ENCODE results near the gene GTPBP6.
"Not testable (repeated sequence)": the region's sequence is repeated elsewhere in the genome, so short reads cannot be mapped to it uniquely, and the experiment has no call there.

GTPBP6 gene

DNA sequence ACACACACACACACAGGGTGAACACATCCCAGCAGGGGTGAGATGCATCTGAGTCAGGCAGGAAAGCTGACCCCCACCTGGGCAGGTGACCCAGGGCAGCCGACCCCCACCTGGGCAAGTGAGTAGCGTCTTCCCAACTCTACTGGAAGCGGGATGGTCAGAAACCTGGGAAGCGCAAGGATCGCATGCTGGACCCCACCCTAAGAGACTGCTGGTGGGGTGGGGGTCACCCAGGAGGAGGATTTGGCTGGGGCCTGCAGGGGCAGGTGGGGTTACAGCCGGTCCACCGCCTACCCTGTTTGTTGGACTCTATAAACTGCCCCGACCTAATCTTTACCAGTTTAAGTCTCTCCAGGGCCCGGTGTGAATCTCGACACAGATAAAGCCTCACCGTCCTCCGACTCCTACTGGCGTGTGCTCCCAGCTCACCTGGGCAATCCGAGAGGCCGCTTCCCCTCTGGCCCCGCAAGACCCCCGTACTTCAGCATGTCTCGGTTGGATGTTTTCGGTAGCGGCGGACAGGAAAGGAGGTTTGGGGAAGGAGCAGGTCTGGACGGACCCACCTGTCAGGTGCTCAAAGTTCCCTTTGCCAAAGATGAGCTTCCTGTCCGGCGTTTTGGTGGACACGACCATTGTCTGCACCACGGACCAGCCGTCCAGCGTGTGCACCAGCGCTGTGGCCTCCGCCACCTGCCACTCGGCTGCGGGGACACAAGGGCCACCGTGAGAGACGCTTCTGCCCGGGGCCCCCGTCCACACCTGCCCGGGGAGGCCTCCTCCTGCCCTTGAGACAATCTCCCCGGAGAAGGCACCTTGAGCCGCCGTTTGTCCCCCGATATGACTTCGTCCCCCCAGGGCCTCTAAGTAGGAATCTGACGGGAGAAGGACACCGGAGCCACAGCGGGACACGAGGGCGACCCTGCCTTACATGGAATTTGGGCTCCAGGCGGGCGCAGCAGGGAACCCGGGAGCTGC, 2.0 kb downstream of the GTPBP6 start:
- no peak for DNase-seq (ENCODE audit: low read depth)

DNA sequence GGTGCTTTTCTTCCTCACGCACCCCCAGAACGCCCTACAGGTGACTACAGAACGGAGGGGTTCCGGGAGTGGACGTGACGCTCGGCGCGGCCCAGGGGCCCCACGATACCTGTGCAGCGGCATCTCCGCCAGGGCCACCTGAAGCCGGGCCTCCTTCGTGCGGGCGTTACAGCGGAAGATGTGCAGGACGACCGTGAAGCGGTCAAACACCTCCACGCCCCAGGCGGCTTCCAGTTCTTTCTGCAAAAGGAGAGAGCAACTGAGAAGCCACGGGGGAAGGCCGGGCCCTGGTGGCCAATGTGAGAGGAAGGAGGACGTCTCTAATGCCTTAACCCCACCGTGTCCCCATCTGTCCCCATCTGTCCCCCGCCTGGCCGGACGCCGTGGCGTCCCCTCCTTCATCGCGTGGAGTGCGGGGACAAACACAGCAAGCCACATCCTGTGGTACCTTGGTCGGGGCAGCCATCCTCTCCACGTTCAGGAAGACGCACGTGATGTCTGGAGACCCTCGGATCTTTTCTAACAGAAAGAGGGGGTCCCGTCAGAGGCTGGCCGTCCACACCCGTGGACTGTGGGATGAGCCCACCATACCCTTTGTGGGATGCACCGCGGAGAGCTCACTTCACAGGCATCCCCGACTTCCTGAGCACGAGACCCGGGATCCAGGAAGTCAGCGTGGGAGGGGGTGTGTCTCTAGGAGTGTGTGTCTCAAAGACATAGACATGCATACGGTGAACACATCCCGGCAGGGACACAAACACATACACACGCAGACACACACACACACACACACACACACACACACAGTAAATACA, 3.6 kb downstream of the GTPBP6 start:
- no peak for DNase-seq (ENCODE audit: low read depth)

DNA sequence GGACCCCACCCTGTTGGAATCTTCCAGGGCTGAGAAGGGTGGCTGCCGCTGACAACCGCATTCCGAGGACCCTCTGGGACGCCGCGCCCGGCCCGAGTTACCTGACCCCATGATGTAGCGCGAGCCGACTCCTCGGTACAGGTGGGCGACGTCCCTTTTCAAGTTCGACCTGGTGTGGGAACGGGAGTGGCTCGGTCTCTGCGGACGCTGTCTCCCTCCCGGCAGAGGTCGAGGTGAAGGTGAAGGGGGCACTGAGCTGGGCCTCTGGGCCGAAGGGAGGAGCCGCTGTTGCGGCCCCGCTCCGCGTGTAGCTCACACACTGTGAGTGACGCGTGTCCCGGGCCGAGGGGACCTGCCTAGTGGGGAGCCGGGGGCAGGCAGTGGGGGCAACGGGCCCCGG, 4.5 kb downstream of the GTPBP6 start:
- DNase-seq (ENCODE audit: low read depth): no peak

DNA sequence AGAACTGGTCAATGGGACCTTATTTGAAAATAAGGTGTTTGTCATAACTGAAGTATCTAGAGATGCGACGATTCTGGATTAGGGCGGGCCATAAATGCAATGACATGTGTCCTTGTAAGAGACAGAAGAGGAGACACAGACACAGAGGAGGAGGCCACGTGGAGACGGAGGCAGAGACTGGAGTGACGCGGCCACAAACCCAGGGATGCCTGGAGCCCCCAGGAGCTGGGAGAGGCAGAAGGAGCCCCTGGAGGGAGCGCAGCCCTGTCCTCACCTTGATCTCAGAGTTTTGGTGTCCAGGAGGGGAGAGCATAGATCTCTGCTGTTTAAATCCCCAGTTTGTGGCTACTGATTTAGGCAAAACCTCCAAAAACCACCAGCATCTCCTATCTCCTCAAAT, 5.0 kb downstream of the GTPBP6 start:
- DNase-seq (ENCODE audit: low read depth): no peak

DNA sequence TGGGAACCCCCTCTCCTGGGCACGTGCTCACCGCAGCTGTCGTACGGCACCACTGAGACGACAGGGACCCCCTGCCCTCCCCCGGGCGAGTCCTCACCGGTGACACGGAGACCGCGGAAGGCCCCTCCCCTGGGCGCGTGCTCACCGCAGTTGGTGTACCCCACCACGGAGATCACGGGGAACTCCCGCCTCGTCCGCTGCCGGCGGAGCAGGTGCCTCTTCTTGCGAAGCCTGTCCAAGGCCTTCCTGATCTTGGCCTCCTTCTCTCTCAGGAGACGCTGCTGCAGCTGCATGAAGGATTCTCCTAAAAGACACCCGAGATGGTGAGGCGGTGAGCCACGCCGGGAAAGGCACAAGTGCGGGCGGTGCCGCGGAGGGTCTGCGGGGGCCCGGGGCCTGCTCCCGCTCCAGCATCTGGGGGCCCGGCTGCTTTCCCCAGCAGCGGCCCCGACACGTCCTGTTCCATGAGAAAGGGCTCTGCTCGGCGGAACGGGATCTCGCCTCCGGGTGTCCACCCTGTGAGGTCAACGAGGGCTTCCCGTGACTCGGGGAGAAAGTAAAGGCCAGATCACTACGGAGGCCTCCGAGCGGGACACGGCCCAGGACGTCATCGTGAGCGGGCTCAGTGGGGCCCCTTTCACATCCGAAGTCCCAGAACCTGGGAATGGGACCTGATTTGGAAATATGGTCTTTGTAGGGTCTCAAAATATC, 5.8 kb downstream of the GTPBP6 start:
- DNase-seq (ENCODE audit: low read depth): no peak

DNA sequence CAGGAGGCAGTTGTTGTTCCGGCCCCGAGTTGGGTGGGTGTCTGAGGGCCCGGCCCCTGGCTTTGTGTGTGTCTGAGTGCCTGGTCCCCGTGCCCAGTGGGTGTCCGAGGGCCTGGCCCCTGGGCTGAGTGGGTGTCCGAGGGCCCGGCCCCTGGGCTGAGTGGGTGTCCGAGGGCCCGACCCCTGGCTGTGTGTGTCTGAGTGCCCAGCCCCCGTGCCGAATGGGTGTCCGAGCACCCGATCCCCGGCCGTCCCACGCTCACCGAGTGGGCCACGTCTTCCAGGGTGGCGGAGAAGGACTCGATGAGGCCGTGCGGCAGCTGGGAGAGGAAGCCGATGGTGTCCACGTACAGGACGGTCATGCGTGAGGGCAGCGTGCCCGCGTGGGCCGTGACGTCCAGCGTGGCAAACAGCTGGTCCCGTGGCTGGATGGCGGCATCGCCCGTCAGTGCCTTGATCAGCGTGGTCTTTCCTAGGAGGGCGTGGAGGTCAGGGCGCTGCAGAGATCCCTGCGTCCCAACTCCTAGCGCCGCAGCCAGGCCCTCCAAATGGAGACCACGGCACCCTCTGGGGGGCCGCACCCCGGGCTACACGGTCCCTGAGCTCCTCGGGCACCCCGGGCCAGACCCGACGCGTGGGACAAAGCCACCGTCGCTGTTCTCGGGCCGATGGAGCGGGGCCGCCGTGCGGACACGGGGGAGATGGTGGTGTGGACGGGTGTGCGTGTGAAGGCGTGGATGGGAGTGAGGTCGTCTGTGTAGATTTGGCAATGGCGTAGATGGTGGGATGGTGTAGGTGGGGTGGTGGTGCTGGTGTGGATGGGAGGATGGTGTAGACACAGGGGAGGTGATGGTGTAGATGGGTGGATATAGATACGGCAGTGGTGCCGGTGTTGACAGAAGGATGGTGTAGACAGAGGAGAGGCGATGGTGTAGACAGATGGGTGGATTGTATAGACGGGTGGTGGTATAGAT, 7.2 kb downstream of the GTPBP6 start:
- DNase-seq (ENCODE audit: low read depth): no peak

DNA sequence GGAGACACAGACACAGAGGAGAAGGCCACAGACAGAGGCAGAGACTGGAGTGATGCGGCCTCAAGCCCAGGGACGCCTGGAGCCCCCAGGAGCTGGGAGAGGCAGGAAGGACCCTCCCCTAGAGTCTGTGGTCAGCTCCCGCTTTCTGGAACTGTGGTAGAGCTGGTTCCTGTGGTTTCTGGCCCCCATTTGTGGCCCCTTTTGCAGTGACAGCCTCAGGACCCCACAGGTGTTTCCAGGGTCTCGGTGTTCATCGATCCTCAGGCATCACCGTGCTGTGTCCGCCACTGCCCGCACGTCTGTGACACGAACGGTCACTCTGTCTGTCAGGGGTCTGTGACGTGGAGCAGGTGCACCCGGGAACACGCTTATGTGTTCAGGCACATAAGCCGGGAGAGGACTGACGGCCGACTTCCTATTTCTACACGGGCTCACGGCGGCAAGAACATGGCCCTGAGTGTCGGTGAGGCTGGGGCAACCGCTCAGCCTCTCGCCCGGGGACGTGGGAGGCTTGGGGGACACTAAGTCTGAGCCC, 7.9 kb downstream of the GTPBP6 start:
- no peak for DNase-seq (ENCODE audit: low read depth)

DNA sequence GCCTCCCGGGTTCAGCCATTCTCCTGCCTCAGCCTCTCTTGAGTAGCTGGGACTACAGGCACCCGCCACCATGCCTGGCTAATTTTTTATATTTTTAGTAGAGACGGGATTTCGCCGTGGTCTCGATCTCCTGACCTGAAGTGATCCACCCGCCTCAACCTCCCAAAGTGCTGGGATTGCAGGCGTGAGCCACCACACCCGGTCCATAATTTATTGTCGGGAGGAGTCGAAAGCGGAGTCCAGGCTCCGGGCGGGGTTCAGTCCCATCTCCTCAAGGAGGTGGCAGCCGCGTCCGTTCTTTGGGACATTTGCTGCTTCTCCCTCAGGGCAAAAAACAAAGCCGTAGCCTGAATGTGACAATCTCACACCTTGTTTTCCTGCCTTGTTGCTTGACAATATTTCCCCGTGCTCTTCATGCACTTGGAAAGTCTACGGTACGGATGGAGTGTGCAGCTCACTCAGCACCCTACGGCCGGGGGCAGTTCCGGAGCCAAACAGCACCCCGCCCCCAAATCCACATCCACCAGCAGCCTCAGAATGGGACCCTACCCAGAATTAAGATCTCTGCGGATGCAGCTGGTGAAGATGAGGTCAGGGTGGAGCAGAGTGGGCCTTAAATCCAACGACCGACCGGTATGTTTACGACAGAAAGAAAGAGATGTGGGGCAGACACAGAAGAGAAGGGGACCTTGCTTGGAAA, 9.6 kb downstream of the GTPBP6 start:
- DNase-seq (ENCODE audit: low read depth): no peak

DNA sequence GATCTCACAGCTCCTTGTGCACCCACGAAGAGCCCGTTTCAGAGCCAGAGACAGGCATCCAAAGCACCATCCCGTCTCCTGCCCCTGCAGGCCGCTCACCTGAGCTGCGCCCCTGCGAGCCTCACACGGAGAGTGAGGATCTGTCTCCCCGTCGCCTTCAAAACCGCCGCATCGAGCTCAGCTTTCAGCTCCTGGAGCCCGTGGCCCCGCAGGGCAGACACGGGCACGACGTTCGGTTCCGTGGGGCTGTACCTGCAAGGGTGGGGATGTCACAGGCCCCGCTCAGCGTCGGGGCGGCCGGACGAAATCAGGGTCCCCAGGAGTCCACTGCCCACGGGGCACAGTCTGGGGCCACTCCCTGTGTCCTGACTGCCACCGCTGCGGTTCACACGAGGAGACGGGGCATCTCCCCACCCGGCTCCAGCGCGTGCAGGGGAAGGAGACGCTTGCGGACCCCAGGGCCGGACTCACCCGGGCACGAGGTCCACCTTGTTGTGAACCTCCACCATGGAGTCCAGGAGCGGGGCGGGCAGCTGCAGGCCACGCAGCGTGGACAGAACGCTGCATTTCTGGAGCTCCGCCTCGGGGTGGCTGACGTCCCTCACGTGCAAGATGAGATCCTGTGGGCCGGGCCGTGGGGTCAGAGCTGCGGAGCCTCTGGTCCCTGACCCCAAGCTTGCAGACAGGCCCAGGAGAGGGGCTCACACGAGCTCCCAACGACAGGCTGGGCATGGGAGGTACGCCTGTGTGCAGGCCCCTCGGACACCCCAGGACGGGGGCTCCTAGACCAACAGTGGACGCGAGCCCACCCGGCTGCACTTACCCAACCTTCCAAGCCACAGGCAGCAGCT, 11.1 kb downstream of the GTPBP6 start:
- no peak for DNase-seq (ENCODE audit: low read depth)

DNA sequence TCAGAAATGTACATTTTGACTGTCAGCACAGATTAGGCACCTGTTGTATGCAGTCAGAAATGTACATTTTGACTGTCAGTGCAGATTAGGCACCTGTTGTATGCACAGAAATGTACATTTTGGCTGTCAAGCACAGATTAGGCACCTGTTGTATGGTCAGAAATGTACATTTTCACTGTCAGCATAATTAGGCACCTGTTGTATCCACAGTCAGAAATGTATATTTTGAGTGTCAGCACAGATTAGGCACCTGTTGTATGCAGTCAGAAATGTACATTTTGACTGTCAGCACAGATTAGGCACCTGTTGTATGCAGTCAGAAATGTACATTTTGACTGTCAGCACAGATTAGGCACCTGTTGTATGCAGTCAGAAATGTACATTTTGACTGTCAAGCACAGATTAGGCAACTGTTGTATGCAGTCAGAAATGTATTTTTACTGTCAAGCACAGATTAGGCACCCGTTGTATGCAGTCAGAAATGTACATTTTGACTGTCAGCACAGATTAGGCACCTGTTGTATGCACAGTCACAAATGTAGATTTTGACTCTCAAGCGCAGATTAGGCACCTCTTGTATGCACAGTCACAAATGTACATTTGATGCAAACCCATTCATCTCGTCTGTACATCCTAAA, 11.9 kb downstream of the GTPBP6 start:
- DNase-seq (ENCODE audit: low read depth): not testable (repeated sequence)

DNA sequence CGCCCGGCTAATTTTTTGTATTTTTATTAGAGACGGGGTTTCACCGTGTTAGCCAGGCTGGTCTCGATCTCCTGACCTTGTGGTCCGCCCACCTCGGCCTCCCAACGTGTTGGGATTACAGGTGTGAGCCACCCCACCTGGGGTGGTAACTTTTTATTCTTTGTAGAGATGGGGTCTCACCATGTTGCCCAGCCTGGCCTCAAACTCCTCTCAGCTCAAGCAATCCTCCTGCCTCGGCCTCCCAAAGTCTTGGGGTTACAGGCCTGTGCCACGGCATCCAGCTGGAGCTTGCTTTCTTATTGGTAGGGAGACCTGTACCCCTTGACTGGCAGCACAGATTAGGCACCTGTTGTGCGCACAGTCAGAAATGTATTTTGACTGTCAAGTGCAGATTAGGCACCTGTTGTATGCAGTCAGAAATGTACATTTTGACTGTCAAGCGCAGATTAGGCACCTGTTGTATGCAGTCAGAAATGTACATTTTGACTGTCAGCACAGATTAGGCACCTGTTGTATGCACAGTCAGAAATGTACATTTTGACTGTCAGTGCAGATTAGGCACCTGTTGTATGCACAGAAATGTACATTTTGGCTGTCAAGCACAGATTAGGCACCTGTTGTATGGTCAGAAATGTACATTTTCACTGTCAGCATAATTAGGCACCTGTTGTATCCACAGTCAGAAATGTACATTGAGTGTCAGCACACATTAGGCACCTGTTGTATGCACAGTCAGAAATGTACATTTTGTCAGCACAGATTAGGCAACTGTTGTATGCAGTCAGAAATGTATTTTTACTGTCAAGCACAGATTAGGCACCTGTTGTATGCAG, 12.6 kb downstream of the GTPBP6 start:
- DNase-seq (ENCODE audit: low read depth): not testable (repeated sequence)

DNA sequence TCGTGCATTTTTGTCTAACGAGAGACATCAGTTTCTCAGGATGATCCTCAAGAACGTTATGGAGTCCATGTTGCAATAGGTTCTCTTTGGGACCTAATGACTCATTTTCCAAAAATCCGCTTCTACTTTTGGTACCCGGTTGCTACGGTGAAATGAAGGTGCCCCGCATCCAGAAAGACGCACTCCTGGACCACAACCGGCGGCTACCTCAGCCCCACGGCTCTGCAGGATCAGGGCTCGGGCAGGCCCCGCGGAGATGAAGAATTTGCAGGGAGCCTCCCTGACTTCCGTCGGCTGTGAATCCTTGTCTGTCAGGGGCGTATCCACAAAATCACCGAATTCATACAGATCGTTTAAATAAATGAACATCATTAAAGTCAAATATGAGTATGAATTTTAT, 15.6 kb downstream of the GTPBP6 start:
- no peak for DNase-seq (ENCODE audit: low read depth)

DNA sequence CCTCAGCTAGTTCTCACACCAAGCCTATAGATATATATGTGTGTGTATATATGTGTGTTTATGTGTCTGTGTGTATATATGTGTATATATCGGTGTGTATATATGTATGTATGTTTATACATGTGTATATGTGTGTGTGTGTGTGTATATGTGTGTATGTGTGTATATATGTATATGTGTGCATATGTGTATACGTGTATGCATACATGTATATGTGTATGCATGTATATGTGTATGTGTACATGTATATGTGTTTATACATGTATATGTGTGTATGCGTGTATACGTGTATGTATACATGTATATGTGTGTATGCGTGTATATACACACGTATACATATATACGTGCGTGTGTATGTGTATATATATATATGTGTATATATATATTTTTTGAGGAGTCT, 18.3 kb downstream of the GTPBP6 start:
- no peak for DNase-seq (ENCODE audit: low read depth)

DNA sequence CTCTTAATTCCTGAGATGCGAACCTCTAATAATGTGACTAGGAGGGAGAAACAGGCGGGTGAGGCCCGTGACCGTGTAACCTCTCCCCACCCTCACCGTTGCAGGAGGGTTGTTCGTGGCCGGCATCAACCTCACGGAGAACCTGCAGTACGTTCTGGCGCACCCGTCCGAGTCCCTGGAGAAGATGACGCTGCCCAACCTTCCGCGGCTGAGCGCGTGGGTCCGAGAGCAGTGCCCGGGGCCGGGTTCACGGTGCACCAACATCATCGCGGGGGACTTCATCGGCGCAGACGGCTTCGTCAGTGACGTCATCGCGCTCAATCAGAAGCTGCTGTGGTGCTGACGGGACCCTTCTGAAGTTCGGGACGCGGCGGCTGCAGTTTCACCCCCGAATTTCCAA, 19.6 kb downstream of the GTPBP6 start:
- DNase-seq (ENCODE audit: low read depth): no peak

DNA sequence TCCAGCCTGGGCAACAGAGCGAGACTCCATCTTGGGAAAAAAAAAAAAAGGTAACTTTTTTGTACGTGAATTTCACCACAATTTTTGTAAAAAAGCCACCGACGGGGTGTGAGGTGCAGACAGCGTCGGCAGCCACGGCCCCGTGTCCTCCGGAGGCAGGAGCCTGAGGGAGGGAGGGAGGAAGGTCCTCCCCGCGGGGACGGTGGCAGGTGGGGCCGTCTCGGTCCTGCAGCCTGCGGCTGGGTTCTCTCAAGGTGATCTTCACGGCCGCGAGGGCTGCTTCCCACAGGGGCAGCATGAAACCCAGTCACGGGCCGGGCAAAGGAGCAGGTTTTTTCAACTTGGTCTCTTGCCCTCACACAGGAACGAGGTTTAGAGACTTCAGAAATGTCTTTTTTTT, 23.5 kb downstream of the GTPBP6 start:
- DNase-seq (ENCODE audit: low read depth): no peak

DNA sequence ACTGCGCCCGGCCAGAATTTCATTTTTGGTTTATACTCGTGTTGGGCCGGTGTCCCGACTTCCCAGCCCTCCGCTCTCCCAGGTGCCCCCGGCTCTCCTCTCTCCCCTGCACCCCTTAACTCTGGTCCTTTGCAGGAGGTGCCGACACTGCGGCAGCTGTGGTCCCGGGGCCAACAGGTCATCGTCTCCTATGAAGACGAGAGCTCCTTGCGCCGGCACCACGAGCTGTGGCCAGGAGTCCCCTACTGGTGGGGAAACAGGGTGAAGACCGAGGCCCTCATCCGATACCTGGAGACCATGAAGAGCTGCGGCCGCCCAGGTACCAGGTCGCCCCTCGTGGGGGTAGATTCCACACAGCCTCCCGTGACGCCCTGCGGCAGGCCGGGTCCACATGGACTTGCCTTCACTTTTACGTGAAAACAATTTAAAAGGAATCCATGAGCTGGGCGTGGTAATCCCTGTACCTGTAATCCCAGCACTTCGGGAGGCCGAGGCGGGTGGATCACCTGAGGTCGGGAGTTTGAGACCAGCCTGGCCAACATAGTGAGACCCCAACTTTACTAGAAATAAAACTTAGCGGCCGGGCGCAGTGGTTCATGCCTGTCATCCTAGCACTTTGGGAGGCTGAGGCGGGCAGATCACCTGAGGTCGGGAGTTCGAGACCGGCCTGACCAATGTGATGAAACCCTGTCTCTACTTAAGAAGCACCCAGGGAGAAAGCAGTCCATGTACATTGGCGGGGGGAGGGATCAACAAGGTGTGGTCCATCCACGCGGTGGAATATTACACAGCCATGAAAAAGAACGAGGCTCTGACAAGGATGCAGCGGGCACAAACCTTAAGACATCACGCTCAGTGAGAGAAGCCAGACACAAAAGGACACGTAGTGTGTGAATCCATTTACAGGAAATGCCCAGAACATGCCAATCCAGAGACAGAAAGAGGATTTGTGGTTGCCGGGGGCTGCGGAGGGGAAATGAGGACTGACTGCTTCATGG, 25.4 kb downstream of the GTPBP6 start:
- no peak for DNase-seq (ENCODE audit: low read depth)

DNA sequence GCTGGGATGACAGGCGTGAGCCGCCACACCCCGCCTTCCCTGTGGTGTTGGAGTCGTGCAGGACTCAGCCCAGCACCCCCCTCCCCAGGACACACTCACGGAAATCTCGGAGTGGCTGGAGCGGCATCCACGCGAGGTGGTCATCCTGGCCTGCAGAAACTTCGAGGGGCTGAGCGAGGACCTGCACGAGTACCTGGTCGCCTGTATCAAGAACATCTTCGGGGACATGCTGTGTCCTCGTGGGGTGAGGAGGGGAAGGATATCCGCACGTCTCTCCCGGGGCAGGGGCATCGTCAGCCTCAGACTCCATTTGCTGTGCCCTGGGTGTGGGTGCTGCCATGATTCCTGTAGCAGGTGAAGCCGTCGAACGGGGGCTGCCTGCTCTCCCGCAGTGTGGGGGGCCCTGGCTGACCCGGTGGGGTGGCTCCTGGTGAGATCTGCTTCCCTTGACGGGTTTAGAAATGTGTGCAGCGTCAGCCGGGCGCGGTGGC, 27.1 kb downstream of the GTPBP6 start:
- DNase-seq (ENCODE audit: low read depth): no peak

All from amniotic epithelial cell (primary cell).